HuH-7 (cell line): ENCODE measurements around the gene ENTREP3.
A peak's percentile ranks its signal among the peaks of the same experiment; 100 is the strongest.
"Not testable (repeated sequence)": the region's sequence is repeated elsewhere in the genome, so short reads cannot be mapped to it uniquely, and the experiment has no call there.

Source experiments
- DNase-seq: peaks from one replicate; pipeline ENCODE4 v3.0.0; 2011; ENCODE audit warnings: low spot score

Gene ENTREP3

DNA sequence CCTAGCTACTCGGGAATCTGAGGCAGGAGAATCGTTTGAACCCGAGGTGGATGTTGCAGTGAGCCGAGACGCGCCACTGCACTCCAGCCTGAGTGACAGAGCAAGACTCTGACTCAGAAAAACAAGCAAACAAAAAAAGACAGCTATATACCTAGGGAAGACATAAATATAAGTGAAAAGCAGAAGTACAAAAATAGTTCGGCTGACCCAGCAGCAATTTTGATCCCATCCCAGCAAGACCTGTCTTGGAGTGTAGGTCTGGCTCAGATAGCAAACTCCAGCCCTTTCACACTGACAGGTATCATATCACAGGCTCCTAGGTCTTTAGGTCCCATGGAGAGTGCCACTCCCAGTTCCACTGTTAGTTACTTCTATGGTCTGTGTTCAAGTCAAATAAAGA lies 32.2 kb downstream of the ENTREP3 start:
- DNase-seq = no peak

DNA sequence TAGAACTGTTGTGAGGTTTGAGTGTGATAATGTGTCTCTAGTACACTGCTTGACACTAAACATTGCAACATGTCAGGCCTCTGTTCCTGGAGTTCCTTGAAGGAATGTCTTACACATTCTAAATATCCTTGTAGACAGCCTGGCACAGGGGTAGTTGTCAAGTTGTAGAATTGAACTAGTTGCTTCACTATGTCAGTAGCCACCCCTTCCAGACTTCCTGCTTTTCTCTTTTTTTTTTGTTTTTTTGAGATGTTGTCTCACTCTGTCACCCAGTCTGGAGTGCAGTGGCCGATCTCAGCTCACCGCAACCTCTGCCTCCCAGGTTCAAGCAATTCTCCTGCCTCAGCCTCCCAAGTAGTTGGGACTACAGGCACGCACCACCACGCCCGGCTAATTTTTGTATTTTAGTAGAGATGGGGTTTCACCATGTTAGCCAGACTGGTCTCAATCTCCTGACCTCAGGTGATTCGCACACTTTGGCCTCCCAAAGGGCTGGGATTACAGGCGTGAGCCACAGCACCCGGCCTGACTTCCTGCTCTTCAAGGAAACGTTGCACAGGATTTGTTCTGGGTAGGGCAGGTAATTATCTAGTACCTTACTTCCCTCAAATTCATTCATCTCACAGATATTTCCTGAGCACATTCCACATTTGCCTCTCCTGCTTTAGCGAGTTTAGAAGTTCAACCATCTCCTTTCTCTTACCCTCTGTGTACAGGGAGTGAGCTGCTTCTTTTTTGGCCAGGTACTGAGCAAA lies 34.9 kb downstream of the ENTREP3 start:
- not testable (repeated sequence) for DNase-seq

DNA sequence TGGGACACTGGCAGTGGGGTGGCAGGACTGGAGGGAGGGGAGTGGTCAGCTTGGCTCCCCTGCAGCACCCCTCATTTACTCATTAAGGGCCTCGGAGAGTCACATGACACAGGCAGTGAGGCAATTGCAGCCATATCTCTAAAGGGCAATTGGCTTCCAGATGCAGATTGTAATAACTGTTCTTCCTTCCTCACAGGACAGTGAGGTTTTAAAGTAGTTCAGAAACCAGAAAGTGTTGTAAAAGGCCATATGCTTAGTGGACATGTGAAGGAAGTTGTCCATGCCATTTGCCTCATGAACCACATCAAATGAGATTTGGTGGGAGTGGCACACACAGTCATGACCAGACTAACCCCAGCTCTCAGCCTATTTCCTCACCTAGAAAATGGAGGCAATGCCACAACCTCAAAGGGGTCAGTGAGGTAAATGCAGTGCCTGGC lies 35.7 kb downstream of the ENTREP3 start:
- no peak for DNase-seq

DNA sequence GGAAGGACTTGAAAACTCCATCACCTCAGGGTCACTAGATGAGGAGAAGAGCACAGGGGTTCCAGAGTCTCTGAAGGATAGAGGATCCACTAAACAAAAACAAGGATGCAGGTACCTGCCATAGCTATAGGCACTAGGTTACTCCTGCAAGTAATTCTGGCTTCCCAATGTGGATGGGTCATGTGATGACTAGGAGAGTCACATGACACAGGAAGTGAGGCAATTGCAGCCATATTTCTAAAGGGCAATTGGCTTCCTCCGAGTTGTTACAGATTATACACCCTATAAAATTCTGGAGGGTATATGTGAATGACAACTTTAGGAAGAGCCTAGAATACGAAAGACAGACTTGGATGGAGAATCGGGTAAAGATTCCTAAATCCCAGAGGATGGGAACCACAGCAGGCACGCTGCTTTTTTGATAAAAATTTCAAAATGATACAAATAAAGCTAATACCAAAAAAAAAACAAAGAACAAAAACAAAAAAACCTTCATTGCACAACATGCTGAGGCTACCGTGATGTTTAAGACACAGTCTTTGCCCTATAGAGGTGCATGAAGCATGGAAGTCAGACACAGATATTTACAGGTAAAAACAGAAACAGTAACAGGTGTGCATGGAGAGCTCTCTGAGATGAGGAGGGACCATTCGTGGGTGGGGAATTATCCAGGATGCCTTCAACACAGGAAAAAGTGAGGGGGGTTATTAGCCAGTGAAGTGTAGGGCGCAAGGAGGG lies 36.3 kb downstream of the ENTREP3 start:
- no peak for DNase-seq

DNA sequence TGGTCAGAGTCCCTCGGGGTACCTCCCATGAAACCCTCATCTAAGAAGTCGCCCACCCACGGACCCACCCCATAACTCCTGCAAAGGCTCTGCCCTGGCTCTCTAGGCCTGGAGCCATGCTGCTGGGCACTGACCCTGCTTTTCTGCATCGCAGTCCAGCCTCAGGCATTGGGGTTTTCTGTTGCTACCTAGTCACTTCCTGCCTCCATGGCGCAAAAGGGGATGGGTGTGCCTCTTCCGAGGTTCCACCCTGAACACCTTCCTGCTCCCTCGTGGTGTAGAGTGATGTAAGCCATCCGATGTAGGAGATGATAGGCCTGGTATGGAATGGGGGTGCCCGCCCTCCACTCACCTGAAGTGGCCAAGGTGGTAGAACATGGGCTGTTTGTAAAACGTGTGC lies 40.6 kb downstream of the ENTREP3 start:
- DNase-seq = not testable (repeated sequence)

DNA sequence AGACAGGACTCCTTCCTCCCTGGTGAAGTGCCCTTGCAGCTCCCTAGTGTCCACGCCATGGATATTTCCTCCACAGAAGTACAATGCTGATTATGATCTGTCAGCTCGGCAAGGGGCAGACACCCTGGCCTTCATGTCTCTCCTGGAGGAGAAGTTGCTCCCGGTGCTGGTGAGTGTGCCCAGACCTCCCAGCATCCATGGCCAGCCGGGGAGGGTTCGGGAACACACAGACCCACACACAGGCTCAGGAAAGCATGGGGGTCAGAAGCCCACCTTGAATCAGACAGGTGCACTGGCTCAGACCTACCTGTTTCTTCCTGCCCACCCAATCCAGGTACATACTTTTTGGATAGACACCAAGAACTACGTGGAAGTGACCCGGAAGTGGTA lies 43.2 kb downstream of the ENTREP3 start:
- not testable (repeated sequence) for DNase-seq

DNA sequence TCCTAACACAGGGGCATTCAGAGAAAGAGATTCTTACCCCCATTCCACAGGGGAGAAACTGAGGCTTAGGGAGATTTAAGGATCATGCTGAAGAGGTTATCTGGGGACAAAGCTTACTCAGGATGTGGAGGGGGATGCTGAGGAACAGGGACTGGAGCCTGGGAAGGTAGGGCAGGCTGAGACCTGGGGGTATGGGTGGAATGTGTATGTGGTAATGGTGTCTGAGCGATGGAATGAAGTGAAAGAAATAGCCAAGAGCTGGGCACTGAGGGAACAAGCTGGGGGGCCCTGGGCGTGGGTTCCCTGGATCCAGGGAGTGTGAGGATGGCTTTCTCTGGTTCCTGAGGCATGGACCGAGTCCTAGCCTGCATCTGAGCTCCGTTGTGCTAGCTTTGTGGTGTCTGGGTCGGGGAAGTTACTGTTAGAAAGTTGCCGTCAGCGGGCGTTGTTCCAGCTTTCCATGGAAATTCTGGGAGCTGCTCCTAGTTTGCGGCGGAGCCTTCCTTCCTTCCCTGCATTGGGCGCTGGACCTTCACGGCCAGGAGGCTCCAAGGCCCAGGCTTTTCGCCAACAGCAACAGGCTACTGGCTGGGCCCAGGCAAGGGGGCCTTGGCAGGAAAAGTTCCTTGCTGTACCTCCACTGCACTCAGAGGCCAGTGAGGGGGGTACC lies 43.8 kb downstream of the ENTREP3 start:
- not testable (repeated sequence) for DNase-seq

DNA sequence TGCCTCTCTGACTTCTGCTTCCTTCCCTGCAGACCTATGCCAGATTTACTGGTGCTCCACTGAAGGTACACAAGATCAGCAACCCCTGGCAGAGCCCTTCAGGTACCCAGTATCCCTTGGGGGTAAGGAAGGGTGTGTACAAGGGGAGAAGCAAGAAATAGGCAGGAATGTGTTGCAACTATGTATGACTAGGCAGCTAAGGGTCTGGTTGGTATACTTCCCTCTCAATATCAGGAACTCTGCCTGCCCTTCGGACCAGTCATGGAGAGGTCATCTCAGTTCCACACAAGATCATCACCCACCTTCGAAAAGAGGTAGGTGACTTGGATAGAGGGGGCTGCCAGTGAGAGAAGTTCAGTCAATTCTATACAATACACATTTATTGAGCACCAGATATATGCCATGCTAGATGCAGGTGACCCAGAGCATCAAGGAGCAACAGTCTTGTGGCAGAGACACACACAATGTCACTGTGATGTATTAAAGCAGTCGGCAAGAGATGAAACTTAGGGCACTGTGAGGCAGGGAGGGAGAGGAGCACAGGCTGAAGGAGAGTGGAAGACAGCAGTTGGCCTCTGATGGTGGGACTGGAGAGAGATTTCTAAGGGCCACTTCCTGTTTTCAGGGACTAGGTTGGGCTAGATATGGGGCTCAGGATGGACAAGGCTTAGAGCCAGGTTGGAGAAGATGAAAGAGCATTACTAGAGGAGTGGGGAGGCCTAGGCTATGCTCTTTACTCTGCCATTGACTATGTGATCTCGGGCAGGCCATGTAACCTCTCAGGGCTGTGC lies 44.8 kb downstream of the ENTREP3 start:
- DNase-seq = no peak

DNA sequence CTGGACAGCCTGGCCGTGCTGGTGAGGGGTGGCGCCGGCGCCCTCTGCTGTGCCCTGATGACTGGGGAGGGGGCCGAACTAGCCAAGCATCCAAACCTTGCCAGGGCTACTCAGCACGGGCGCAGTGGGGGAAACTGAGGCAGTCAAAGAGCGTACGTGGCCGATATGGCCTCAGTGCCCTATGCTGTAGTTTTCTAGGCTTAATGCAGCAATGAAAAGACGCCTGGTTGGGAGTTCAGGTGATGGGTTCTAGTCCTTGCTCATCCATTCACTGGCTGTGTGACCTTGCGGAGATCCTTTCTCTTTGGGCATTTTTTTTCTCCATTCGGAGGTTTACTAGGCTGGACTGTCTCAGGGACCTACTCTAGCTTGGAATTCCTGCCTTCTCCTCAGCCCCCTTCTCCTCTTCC lies 46.0 kb downstream of the ENTREP3 start:
- no peak for DNase-seq

DNA sequence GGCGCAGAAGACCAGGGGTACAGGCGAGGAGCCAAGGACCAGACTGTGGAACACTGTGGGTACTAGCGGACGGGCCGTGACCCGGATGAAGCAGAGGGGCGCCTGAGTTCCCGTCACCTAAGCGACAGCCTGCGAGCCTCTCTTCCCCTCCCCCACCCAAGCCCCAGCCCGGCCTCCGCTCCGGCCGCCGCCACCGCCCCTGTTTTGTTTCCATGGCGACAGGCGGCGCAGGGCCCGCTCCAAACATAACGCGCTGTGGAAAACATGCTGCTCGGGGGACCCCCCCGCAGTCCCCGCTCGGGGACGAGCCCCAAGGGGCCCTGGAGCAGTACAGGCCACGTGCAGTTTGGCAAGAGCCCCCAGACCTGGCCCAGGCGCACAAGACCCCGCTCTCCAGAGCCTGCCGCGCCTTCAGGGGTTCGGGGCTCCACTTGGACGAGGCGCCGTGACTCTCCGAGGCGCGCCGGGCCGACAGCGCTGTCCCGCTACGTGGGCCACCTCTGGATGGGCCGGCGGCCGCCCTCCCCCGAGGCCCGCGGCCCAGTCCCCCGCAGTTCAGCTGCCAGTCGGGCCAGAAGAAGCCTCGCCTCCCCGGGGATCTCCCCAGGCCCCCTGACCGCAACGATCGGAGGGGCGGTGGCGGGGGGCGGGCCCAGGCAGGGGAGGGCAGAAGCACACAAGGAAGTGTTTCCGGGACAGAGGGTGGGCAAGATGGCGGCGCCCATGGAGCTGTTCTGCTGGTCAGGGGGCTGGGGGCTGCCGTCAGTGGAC lies 46.6 kb downstream of the ENTREP3 start, which contains the start of gene MTX1:
TSS of gene MTX1 (plus strand) at position 155 of the 771 bp plus-strand sequence. CDS start at position 265, 110 bp downstream.
- DNase-seq = peak; percentile 94

DNA sequence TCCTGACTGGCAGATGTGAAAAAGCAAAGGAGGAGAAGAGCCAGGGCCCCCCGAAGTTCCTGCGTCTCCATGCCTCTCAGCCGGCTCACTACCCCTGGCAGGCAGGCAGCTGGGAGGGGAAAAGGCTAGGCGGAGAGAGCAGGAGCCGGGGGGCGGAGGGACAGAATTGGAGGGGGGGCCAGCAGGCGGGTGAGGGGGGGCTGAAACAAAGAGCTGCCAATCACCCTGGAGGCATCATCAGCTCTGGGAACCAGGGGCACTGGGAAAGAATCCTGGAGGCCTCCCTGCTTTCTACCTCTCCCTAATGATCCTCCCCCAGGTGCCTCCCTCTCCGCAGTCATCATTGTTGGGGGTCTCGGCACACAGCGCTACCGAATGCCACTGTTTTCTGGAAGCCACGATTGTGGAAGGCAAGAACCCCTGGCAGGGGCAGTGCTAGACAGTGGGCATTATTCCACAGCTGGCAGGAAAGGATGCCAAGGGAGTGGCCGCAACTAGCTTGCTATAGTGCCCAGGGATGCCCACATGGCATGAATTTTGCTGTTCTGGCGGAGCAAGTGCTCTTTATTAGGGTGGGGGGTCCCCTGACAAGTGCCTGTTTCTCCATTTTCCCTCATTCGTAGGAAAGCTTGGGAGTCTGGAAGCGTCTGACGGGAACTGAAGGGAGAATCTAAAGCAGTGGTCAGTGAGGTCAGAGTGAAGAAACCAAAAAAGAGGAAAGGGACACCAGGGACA lies 47.3 kb downstream of the ENTREP3 start, which contains the start of gene THBS3:
TSS of gene THBS3 (minus strand) at position 92 of the 735 bp plus-strand sequence. CDS start at position 71, 21 bp downstream.
- DNase-seq = no peak

DNA sequence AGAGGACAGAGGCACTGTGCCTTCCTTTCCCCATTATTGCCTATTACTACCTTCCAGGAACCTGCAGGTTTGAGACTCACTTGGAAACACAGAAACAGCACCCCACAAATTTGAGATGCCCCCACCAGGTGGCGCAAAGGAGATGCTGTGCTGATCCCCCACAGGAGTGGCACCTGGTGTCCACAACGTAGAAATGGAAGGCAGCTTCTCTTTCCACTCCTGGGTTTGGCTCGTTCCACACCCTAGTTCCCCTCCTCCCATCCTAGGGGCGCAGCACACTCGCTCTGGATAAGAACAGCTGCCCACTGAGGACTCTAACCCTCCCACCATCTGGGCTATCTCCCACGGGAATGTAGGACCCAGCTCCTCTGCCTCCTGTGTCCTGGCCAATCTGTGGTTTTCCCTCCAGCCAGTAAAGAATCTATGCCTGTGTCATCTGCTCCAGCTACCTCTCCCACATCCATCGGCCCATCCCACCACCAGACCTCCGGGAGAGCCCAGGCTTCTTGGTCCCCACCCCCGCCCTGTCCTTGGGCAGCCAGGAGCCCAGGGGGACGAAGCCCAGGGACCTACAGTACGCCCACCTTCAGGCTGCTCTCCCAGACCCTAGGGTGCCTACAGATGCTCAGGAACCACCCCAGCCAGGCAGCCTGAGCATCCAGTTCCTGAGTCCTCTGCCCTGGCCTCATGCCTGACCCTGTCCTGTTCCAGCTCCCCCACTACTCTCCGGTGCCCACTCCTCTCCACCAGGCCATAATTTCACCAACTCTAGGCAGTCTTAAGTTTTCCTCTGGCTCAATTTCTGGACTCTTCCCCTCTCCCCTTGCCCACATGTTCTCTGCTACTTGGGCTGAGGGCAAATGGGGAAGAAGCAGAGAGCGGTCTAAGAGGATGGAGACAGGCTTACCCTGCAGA lies 48.1 kb downstream of the ENTREP3 start:
- DNase-seq = peak; percentile 91

DNA sequence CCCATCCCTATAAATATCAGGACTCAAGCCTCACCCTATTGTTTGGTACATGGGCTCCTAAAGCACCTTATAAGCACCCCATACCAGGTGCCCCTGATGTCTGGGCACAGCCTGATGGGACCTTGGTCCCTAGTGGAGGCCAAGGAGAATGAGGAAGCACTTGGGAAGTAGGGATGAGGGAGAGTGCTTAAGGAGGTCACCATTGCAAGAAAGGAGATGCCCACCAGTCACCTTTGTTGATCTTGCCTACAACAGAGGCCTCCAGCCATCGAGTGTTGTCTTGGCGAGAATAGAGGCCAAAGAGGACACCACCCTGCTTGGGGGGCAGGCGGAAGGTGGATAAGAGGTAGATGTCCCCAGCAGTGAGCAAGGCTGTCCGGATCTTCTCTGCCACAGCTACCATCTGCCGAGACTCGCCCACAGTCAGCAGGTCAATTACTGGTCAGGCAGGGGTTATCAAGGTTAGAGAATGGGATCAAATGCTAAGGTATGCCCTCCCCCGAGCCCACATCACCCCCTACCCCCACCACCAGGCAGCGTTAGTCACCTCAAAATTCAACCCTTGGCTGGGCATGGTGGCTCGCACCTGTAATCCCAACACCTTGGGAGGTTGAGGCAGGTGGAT lies 49.2 kb downstream of the ENTREP3 start:
- no peak for DNase-seq

DNA sequence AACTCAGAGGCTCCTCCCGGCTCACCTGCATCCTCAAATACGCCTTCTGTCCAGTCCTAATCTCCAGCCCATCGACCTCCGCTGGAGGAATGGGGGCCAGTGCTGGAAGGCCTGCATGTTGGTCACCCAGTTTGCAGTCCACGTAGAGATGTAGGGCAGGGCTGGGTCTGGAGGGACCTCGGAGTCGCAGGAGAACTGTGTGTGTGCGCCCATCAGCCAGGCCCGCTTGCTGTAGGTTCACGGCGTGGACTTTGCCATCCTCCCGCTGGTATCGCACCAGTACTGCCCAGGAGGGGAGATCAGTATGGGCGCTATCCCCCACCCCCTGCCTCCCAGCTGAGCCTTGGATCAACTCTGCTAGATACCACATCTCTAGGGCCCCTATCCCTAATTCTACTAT lies 50.2 kb downstream of the ENTREP3 start:
- DNase-seq = no peak

DNA sequence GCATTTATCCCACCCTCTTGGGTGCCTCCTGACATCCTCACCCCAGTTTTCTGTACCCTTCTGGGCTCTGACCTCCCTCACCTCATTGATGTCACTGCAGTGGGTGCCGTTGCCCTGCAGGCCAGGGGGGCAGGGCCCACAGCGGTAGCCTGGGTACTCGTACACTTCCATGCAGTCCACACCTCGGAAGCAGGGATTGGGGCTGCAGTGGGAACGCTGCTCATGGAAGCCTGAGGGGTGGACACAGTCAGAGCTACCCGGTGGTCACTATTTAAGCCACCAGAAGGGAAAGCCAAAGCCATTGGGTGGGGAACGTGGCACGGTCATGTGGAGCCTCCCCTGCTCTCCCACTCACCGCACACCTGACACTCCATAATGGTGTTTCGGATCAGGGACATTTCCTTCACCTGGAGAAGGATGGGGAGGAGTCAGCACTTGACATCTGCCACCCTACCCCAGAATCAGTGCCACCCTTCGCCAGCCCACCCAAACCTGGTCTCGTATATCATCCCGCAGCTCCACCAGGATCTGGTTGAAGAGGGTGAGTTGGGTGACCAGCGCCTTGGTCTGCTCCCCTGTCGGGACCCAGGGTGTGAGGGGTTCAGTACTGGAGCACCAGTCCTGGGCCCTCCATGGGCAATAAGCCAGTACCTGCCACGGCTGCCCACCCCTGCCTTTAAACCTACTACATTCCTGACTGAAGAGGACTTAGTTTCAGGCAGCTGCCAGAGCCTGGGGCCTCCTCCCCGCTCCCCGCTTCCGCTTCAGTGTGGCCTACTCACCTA lies 52.4 kb downstream of the ENTREP3 start:
- DNase-seq = no peak

DNA sequence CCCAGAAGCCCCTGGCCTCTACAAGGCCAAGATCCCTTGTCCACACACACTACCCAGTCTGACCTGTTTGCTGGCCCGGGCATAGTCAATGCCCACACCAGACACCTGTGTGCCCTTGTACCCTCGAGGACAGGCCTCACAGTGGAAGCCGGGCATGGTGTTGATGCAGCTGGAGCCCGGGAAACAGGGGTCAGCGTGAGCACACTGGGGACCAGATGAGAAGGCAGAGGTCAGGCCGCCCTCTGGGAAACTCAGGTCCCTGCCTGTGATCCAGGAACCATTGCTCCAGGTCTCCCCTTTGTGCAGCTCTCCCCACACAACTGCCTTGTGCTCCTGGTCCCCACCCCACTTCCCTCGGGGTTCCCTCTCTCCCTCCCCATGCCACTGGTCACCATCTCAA lies 53.1 kb downstream of the ENTREP3 start:
- no peak for DNase-seq

DNA sequence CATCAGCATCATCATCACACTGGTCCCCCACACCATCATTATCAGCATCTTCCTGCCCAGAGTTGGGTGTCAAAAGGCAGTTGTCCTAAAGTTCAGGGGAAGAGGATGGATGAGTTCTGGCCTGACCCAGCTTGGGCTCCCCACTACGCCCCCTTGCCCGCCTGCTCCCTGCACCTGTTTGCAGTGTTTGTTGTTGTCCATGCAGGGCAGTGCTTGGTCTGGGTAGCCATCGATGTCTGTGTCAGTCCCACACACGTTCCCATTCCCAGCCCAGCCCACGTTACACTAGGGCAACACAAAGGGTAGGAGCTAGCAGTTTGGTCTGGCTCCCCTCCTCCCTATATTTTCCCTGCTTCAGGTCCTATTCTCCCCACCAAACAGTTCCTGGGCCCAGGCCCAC lies 54.4 kb downstream of the ENTREP3 start:
- no peak for DNase-seq

DNA sequence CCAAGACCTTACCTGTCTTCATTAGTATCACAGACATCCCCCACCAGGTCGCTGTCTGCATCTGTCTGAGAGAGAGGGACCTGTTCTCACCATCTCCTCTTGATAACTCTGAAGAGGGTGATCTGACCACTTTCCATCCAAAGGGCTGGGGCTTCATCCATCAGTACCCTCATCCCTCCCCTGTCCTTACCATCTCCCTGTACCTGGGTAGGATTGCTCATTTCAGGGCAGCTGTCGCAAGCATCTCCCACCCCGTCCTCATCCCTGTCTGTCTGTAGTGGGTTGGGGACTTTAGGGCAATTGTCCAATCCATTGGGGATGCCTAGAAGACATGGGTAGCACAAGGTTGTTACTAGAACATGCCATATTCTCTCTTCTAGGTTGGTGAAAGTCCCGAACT lies 55.5 kb downstream of the ENTREP3 start:
- DNase-seq = no peak
